ENCODE measurements around the gene SORBS1.

Gene SORBS1

DNA sequence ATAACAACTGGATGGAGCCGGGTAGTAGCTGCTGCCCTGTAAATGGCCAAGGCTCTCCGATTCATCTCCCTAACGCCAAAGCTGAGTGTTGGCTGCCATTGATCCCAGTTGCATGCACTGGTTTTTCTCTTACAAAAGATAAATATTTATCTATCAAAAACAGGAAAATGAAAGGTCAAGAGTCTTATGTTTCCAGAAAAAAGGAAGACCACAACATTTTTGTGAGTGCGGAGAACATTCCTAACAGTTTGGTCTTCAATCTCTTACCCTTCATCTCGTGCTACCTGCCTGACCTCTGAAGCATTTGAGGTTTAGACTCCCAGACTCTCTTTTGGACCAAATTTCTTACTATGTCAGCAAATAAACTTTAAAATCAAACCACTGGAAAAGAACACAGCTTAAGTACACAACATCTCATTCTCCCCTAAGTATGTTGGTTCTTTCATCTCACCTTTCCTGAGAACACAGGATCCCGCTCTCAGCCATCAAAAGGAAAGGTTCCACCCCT lies 61.6 kb downstream of the SORBS1 start:
- no peak overlapping the region for H3K9ac ChIP-seq (ENCODE audit: low read length)
- WGBS (ENCODE audit: extremely low coverage, insufficient coverage, insufficient read length) = no CpG with 5 or more reads among the region's 6 CpGs
- no peaks in the 10 kb centered on the region for H3K79me2 ChIP-seq (ENCODE audit: control insufficient read depth, insufficient read depth, low read length, poor library complexity)
- H3K18ac ChIP-seq (ENCODE audit: low read length) = no peak overlapping the region
- peaks cover 2% of the 10 kb centered on the region for H3K9me3 ChIP-seq (ENCODE audit: insufficient read depth, low read depth, low read length)
- peaks cover 0 to 2% of the 10 kb centered on the region in 2 experiments for H3K4me1 ChIP-seq (ENCODE audit: control insufficient read depth in 1 of 2, insufficient read depth in 2 of 2, low read length in 2 of 2)
- H2AFZ ChIP-seq (ENCODE audit: insufficient read depth, low read length, poor library complexity) = no peak overlapping the region
- H3K36me3 ChIP-seq (ENCODE audit: control insufficient read depth in 1 of 2, insufficient read depth in 2 of 2, low read length in 2 of 2) = no peaks in the 10 kb centered on the region
- H4K12ac ChIP-seq (ENCODE audit: low read depth, low read length) = no peak overlapping the region
- no peak overlapping the region for H3K27ac ChIP-seq (ENCODE audit: low read depth, low read length)
- no peaks in the 10 kb centered on the region for H3K79me1 ChIP-seq (ENCODE audit: low read length)
- H3K14ac ChIP-seq (ENCODE audit: low read length) = no peak overlapping the region
- no peak for DNase-seq
- no peak overlapping the region for H3K4me3 ChIP-seq (ENCODE audit: low read depth, low read length)
- H3K4me2 ChIP-seq (ENCODE audit: low read length) = no peak overlapping the region
- no peak overlapping the region for H2BK5ac ChIP-seq (ENCODE audit: low read depth, low read length, poor library complexity)
- H4K91ac ChIP-seq (ENCODE audit: low read depth, low read length) = no peak overlapping the region
- H2BK12ac ChIP-seq (ENCODE audit: low read length) = no peak overlapping the region
- no peak overlapping the region for H4K8ac ChIP-seq (ENCODE audit: low read depth, low read length)
- no peak overlapping the region for H3K23ac ChIP-seq (ENCODE audit: low read length)
- no peak overlapping the region for H2AK5ac ChIP-seq (ENCODE audit: low read length)
- H3K4ac ChIP-seq (ENCODE audit: low read depth, low read length) = no peak overlapping the region
- H3K27me3 ChIP-seq (ENCODE audit: insufficient read depth, low read length) = no peaks in the 10 kb centered on the region
- no peak overlapping the region for H2BK120ac ChIP-seq (ENCODE audit: insufficient read depth, low read length, poor library complexity)

DNA sequence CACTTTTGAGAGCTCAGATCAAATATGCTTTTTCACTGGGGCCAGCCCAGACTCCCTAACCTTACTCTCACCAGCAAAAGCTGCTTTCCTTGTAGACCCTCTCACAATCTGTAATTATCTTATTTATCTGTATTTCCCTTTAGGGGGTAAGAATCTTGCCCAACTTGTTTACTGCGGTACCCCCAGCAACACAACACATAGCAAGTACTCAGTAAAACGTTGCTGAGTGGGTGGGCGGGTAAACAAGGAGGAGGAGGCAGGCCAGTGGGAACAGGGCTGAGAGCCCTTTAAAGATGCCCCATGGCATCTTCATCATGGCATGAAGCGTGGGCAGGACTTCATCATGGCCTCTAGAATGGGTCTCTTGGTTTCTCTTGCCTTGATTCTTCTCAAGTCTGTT lies 64.2 kb downstream of the SORBS1 start:
- no CpG with 5 or more reads among the region's 4 CpGs for WGBS (ENCODE audit: extremely low coverage, insufficient coverage, insufficient read length)
- Histone ChIP-seq H3K79me2 (ENCODE audit: control insufficient read depth, insufficient read depth, low read length, poor library complexity) (no peaks in the 10 kb centered on the region), H2AK5ac (ENCODE audit: low read length) (no peak overlapping the region), H3K27me3 (ENCODE audit: insufficient read depth, low read length) (no peaks in the 10 kb centered on the region), H3K18ac (ENCODE audit: low read length) (no peak overlapping the region), H3K9me3 (ENCODE audit: insufficient read depth, low read depth, low read length) (peaks cover 2% of the 10 kb centered on the region), H4K12ac (ENCODE audit: low read depth, low read length) (no peak overlapping the region), H3K23ac (ENCODE audit: low read length) (no peak overlapping the region), H3K4me1 (ENCODE audit: control insufficient read depth in 1 of 2, insufficient read depth in 2 of 2, low read length in 2 of 2) (peaks cover 0 to 2% of the 10 kb centered on the region in 2 experiments), H3K4me2 (ENCODE audit: low read length) (no peak overlapping the region), H3K36me3 (ENCODE audit: control insufficient read depth in 1 of 2, insufficient read depth in 2 of 2, low read length in 2 of 2) (no peaks in the 10 kb centered on the region), H4K91ac (ENCODE audit: low read depth, low read length) (no peak overlapping the region), H2AFZ (ENCODE audit: insufficient read depth, low read length, poor library complexity) (no peak overlapping the region), H4K8ac (ENCODE audit: low read depth, low read length) (no peak overlapping the region), H3K9ac (ENCODE audit: low read length) (no peak overlapping the region), H2BK12ac (ENCODE audit: low read length) (no peak overlapping the region), H3K79me1 (ENCODE audit: low read length) (no peaks in the 10 kb centered on the region), H3K27ac (ENCODE audit: low read depth, low read length) (no peak overlapping the region), H3K4me3 (ENCODE audit: low read depth, low read length) (no peak overlapping the region), H3K4ac (ENCODE audit: low read depth, low read length) (no peak overlapping the region), H3K14ac (ENCODE audit: low read length) (no peak overlapping the region), H2BK120ac (ENCODE audit: insufficient read depth, low read length, poor library complexity) (no peak overlapping the region), H2BK5ac (ENCODE audit: low read depth, low read length, poor library complexity) (no peak overlapping the region)
- no peak for DNase-seq

DNA sequence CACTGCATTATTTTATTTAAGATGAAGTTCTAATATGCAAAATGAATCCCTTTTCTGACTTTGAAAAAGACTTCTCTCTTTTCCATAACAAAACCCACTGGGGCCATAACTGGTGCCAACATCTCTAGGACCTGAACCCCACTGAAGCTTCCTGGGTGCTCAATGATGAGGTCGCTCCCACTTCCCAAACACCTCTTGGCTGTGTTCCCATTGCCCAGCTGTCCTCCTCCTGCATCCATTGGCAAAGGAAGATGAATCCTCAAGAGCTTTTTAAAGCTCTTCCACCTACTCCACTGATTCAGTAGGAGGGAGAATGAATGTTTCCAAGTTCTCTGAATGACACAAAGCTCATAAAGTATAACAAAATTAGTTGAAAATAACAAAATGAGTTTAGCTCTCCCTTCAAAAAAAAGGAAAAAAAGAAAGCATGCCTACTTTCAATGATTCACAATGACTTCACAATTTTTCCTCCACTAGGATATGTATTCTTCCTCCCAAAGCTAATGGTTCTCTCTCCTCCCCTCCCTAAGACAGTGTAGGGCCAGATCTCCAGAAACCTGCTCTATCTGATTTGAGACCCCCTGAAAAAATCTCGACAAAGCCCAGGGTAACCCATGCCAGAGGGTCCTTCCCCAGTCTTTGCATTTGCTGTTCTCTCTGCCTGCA lies 64.8 kb downstream of the SORBS1 start:
- Histone ChIP-seq H3K18ac (ENCODE audit: low read length) (no peak overlapping the region), H2BK5ac (ENCODE audit: low read depth, low read length, poor library complexity) (no peak overlapping the region), H3K4me1 (ENCODE audit: control insufficient read depth in 1 of 2, insufficient read depth in 2 of 2, low read length in 2 of 2) (peaks cover 0 to 2% of the 10 kb centered on the region in 2 experiments), H3K23ac (ENCODE audit: low read length) (no peak overlapping the region), H3K27ac (ENCODE audit: low read depth, low read length) (no peak overlapping the region), H4K12ac (ENCODE audit: low read depth, low read length) (no peak overlapping the region), H3K79me1 (ENCODE audit: low read length) (no peaks in the 10 kb centered on the region), H3K79me2 (ENCODE audit: control insufficient read depth, insufficient read depth, low read length, poor library complexity) (no peaks in the 10 kb centered on the region), H3K4me2 (ENCODE audit: low read length) (no peak overlapping the region), H3K4me3 (ENCODE audit: low read depth, low read length) (no peak overlapping the region), H2BK120ac (ENCODE audit: insufficient read depth, low read length, poor library complexity) (no peak overlapping the region), H4K91ac (ENCODE audit: low read depth, low read length) (no peak overlapping the region), H3K4ac (ENCODE audit: low read depth, low read length) (no peak overlapping the region), H3K36me3 (ENCODE audit: control insufficient read depth in 1 of 2, insufficient read depth in 2 of 2, low read length in 2 of 2) (no peaks in the 10 kb centered on the region), H3K27me3 (ENCODE audit: insufficient read depth, low read length) (no peaks in the 10 kb centered on the region), H3K9ac (ENCODE audit: low read length) (no peak overlapping the region), H2BK12ac (ENCODE audit: low read length) (no peak overlapping the region), H2AFZ (ENCODE audit: insufficient read depth, low read length, poor library complexity) (no peak overlapping the region), H2AK5ac (ENCODE audit: low read length) (no peak overlapping the region), H3K14ac (ENCODE audit: low read length) (no peak overlapping the region), H3K9me3 (ENCODE audit: insufficient read depth, low read depth, low read length) (peaks cover 2% of the 10 kb centered on the region), H4K8ac (ENCODE audit: low read depth, low read length) (no peak overlapping the region)
- no CpG with 5 or more reads among the region's 2 CpGs for WGBS (ENCODE audit: extremely low coverage, insufficient coverage, insufficient read length)
- DNase-seq = no peak

DNA sequence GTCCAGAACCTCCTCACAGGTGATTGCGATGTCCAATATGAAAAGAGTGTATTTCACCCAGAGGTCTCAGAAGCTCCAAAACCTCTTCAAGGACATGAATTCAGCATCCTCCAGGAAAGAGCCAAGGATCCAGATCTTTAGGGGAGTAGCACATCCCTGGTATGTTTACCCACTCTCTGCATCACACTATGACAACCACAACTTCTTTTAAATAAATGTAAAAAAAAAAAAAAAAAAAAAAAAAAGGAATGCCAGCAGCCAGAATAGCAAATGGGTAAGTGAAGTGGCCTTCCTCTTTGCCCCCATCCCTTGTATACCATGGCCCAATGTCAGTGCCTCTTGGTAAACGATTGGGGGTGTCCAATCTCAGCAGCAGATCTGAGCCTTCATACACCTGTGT lies 67.3 kb downstream of the SORBS1 start:
- Histone ChIP-seq H4K8ac (ENCODE audit: low read depth, low read length) (no peak overlapping the region), H2BK120ac (ENCODE audit: insufficient read depth, low read length, poor library complexity) (no peak overlapping the region), H3K4me3 (ENCODE audit: low read depth, low read length) (no peak overlapping the region), H2BK5ac (ENCODE audit: low read depth, low read length, poor library complexity) (no peak overlapping the region), H4K12ac (ENCODE audit: low read depth, low read length) (no peak overlapping the region), H3K23ac (ENCODE audit: low read length) (no peak overlapping the region), H3K4me1 (ENCODE audit: control insufficient read depth in 1 of 2, insufficient read depth in 2 of 2, low read length in 2 of 2) (peaks cover 0 to 2% of the 10 kb centered on the region in 2 experiments), H3K18ac (ENCODE audit: low read length) (no peak overlapping the region), H3K9me3 (ENCODE audit: insufficient read depth, low read depth, low read length) (peaks cover 2% of the 10 kb centered on the region), H3K79me2 (ENCODE audit: control insufficient read depth, insufficient read depth, low read length, poor library complexity) (no peaks in the 10 kb centered on the region), H2BK12ac (ENCODE audit: low read length) (no peak overlapping the region), H2AK5ac (ENCODE audit: low read length) (no peak overlapping the region), H3K79me1 (ENCODE audit: low read length) (no peaks in the 10 kb centered on the region), H3K9ac (ENCODE audit: low read length) (no peak overlapping the region), H4K91ac (ENCODE audit: low read depth, low read length) (no peak overlapping the region), H3K4ac (ENCODE audit: low read depth, low read length) (no peak overlapping the region), H3K27ac (ENCODE audit: low read depth, low read length) (no peak overlapping the region), H3K36me3 (ENCODE audit: control insufficient read depth in 1 of 2, insufficient read depth in 2 of 2, low read length in 2 of 2) (no peaks in the 10 kb centered on the region), H3K27me3 (ENCODE audit: insufficient read depth, low read length) (no peaks in the 10 kb centered on the region), H3K4me2 (ENCODE audit: low read length) (no peak overlapping the region), H3K14ac (ENCODE audit: low read length) (no peak overlapping the region), H2AFZ (ENCODE audit: insufficient read depth, low read length, poor library complexity) (no peak overlapping the region)
- no peak for DNase-seq
- WGBS (ENCODE audit: extremely low coverage, insufficient coverage, insufficient read length) = no CpG with 5 or more reads among the region's 2 CpGs

Measured in trophoblast cell (in vitro differentiated cells and primary cell).